Naive thymus-derived CD4-positive, alpha-beta T cell (primary cell): ENCODE data around the gene CD44. TPM values are rescaled to one million over a fixed set of nuclear protein-coding genes. Genes with fewer than 3 reads are reported as not detected.

Experiments used
- ATAC-seq: fragments of 150-1000 bp; cut with Tn5 transposase; 2 replicates; pipeline ENCODE4 v1.10.0; 2021; ENCODE audit warnings: mild to moderate bottlenecking, moderate library complexity
- CTCF ChIA-PET: fragments of 350-600 bp; sonication (Branson Sonifier 250); formaldehyde crosslinking; loops from one replicate; lab custom pipeline; 2021; ENCODE audit warnings: antibody characterized with exemption; lab: Charles Lee
- POLR2A ChIA-PET: fragments of 350-600 bp; sonication (Branson Sonifier 250); formaldehyde crosslinking; loops from one replicate; lab custom pipeline; 2021; ENCODE audit warnings: antibody characterized with exemption, inconsistent platforms; lab: Charles Lee
- DNase-seq, 9 donors: peaks; one replicate each; pipeline versions ENCODE4 v3.0.0 to v3.0.0-alpha.2; 2020 to 2022; ENCODE audit warnings: mixed read lengths in 1 of 9
- H3K27ac ChIP-seq: one replicate; pipeline ENCODE4 v1.7.0; 2013; ENCODE audit warnings: mild to moderate bottlenecking, low read depth, low read length, moderate library complexity
- H3K27me3 ChIP-seq, 2 donors: one replicate each; pipeline ENCODE4 v1.7.0; 2013; ENCODE audit warnings: low read length in 2 of 2, mild to moderate bottlenecking in 2 of 2, moderate library complexity in 2 of 2; ENCODE audit not compliant: control insufficient read depth in 2 of 2, insufficient read depth in 2 of 2
- H3K36me3 ChIP-seq, 3 experiments: 1 replicate in 2 of 3; 2 replicates in 1 of 3; pipeline ENCODE4 v1.7.0; 2013; ENCODE audit warnings: low read length in 3 of 3, mild to moderate bottlenecking in 3 of 3, moderate library complexity in 1 of 3; ENCODE audit not compliant: insufficient read depth in 3 of 3, control insufficient read depth in 2 of 3
- H3K4me1 ChIP-seq, 2 donors: one replicate each; pipeline ENCODE4 v1.7.0; 2013; ENCODE audit warnings: low read length in 2 of 2, mild to moderate bottlenecking in 2 of 2, moderate library complexity in 1 of 2; ENCODE audit not compliant: control insufficient read depth in 2 of 2, insufficient read depth in 2 of 2
- H3K4me3 ChIP-seq: 2 replicates; pipeline ENCODE4 v1.7.0; 2013; ENCODE audit warnings: mild to moderate bottlenecking, low read length
- H3K9me3 ChIP-seq, 3 experiments: 1 replicate in 2 of 3; 2 replicates in 1 of 3; pipeline ENCODE4 v1.7.0; 2013; ENCODE audit warnings: low read length in 3 of 3; ENCODE audit not compliant: control insufficient read depth in 2 of 3
- H3K27ac Mint-ChIP-seq, 9 donors: one replicate each; pipeline ENCODE4 v1.8.0; 2020 to 2022; ENCODE audit warnings: mixed read lengths in 9 of 9, mild to moderate bottlenecking in 8 of 9, moderate library complexity in 5 of 9, inconsistent platforms in 2 of 9
- H3K27me3 Mint-ChIP-seq, 5 donors: one replicate each; pipeline ENCODE4 v1.8.0; 2021 to 2022; ENCODE audit warnings: mixed read lengths in 5 of 5, mild to moderate bottlenecking in 1 of 5
- H3K36me3 Mint-ChIP-seq, 5 donors: one replicate each; pipeline ENCODE4 v1.8.0; 2020 to 2022; ENCODE audit warnings: mixed read lengths in 5 of 5, mild to moderate bottlenecking in 3 of 5, inconsistent platforms in 1 of 5
- H3K4me1 Mint-ChIP-seq, 7 donors: one replicate each; pipeline ENCODE4 v1.8.0; 2020 to 2022; ENCODE audit warnings: mixed read lengths in 7 of 7, mild to moderate bottlenecking in 3 of 7, inconsistent platforms in 1 of 7
- H3K4me3 Mint-ChIP-seq, 10 donors: one replicate each; pipeline ENCODE4 v1.8.0; 2020 to 2022; ENCODE audit warnings: mild to moderate bottlenecking in 10 of 10, mixed read lengths in 10 of 10, moderate library complexity in 6 of 10, inconsistent platforms in 2 of 10
- H3K9me3 Mint-ChIP-seq, 11 donors: one replicate each; pipeline ENCODE4 v1.8.0; 2020 to 2022; ENCODE audit warnings: mixed read lengths in 11 of 11, mild to moderate bottlenecking in 4 of 11, inconsistent platforms in 1 of 11, moderate library complexity in 1 of 11
- intact Hi-C, 2 donors: fragments of 100-400 bp; cut with micrococcal nuclease; formaldehyde crosslinking; loops; one replicate each; pipeline ENCODE4 v1.15.1; 2023
- polyA plus RNA-seq, 2 donors: library from polyadenylated mRNA; unstranded; fragments of 300-500 nt; fragmentation: Illumina TruSeq; gene quantifications; one replicate each; pipeline ENCODE4 v1.2.3, GENCODE V29; 2021
- total RNA-seq, 6 experiments: library from RNA in 5 of 6; stranded (reverse) in 5 of 6; gene quantifications; 1 replicate in 5 of 6; 2 replicates in 1 of 6; pipeline ENCODE4 v1.2.3 and lab custom pipeline; 2021 to 2026

Gene CD44
- total and polyA plus RNA-seq, 7 experiments from 2014 or later, result 332 to 1,223 (median 755) TPM

DNA sequence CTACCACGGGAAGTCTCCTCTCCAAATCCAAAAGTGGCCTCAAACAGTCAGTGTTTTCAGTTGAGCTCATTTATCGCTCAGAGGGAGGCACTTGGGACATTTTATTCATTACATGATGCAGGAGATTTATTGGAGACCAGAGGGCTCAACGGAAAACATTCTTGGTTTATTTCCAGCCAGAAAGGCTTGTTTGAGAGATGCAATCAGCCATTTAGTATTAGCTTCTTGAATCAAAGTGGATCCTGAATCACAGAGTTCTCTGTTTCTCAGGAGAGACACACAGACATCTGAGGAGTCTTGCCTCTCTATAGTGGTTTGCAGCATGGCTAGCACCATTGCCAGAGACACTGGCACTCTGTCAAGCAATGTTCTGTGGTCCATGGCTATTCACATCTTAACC lies 31.5 kb downstream of the CD44 start:
- H3K4me3 Mint-ChIP-seq, result peak overlapping the region in 9 of 10 donors; percentile 22 to 94 (median 71)
- Histone ChIP-seq H3K4me3 (peak overlapping the region; percentile 9), H3K9me3 (no peaks in the 10 kb centered on the region), H3K36me3 (no peaks in the 10 kb centered on the region), H3K4me1 (peaks cover 96% of the 10 kb centered on the region in 2 donors), H3K27ac (peak overlapping the region; percentile 94), H3K27me3 (no peaks in the 10 kb centered on the region)
- no peak for ATAC-seq
- H3K27me3 Mint-ChIP-seq, result no peaks in the 10 kb centered on the region
- H3K4me1 Mint-ChIP-seq, result peaks cover 66 to 100% (median 100%) of the 10 kb centered on the region in 7 donors
- no peak for DNase-seq
- peaks cover 0 to 71% (median 50%) of the 10 kb centered on the region in 5 donors for H3K36me3 Mint-ChIP-seq
- intact Hi-C loops, result no loop called here
- ChIA-PET CTCF (interaction anchor here (1.2 kb wide), 1 partner anchor 130 kb away, joined by 3 read pairs; no protein-coding TSS in a partner anchor), POLR2A (interaction anchor here (0.7 to 21.8 kb wide), 8 partner anchors 9 to 141 kb away, joined by 3 to 354 read pairs (median 6); partner anchors contain the start of gene CD44)
- peak overlapping the region in 8 of 9 donors; percentile 89 to 100 (median 100) for H3K27ac Mint-ChIP-seq
- H3K9me3 Mint-ChIP-seq, result peaks cover 0 to 6% (median 0%) of the 10 kb centered on the region in 11 donors

DNA sequence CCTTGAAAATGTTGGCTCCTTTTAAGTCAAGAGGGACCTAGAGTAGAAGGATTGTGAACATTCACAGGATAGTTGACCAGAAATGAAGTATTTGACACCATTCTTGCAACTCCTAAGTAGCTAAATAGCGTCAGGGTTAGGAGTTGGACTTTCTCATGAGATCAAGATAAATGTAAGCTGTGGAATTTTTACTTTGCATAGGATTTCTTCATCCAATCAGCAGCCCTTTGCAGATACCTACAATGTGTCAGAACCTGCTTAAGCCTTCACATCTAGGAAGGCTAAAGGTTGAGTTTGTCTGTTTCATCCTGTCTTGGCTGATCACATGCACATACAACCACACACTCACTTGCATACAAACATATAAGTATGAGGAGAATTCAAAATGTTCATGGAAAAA lies 32.3 kb downstream of the CD44 start:
- peaks cover 0 to 71% (median 50%) of the 10 kb centered on the region in 5 donors for H3K36me3 Mint-ChIP-seq
- CTCF ChIA-PET, result no interaction called here
- POLR2A ChIA-PET, result interaction anchor here (0.6 to 21.8 kb wide), 8 partner anchors 8 to 142 kb away, joined by 3 to 354 read pairs (median 6); partner anchors contain the start of gene CD44
- no peaks in the 10 kb centered on the region for H3K27me3 Mint-ChIP-seq
- H3K4me3 ChIP-seq, result peak overlapping the region; percentile 9
- H3K4me1 ChIP-seq, result peaks cover 95 to 96% of the 10 kb centered on the region in 2 donors
- peak overlapping the region; percentile 94 for H3K27ac ChIP-seq
- intact Hi-C loops, result no loop called here
- H3K27me3 ChIP-seq, result no peaks in the 10 kb centered on the region
- H3K9me3 ChIP-seq, result no peaks in the 10 kb centered on the region
- no peaks in the 10 kb centered on the region for H3K36me3 ChIP-seq
- ATAC-seq, result no peak
- H3K4me3 Mint-ChIP-seq, result peak overlapping the region; percentile 16 to 94 (median 66)
- peaks cover 0 to 6% (median 0%) of the 10 kb centered on the region in 11 donors for H3K9me3 Mint-ChIP-seq
- peaks cover 66 to 96% (median 95%) of the 10 kb centered on the region in 7 donors for H3K4me1 Mint-ChIP-seq
- H3K27ac Mint-ChIP-seq, result peak overlapping the region; percentile 39 to 100 (median 100)
- DNase-seq, result no peak

DNA sequence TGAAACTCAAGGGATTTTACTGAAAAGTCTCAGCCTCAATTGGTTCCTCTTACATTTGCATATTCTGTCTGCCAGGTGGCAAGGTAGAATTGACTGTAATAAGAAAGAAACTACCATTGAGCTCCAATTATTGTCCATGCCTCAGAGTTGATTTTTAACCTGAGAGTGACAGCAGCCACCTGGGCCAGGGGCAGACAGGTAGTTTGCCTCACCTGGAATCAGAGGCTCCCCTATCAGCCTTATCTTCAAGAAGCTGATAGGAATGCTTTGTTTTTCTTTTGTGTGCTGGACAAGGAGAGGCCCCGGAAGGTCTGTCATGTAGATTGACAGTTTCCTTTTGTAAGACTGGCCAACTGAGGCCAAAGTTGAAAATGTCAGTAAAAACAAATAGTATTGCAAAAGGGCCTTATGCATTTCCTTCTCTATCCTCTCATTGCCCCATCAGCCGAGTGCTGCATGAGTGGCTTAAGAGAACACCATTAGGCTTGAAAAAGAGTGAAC lies 34.1 kb downstream of the CD44 start:
- POLR2A ChIA-PET, result interaction anchor here (0.6 to 21.8 kb wide), 12 partner anchors 6 to 178 kb away, joined by 3 to 354 read pairs (median 6); partner anchors contain the start of gene CD44
- no peak for DNase-seq

DNA sequence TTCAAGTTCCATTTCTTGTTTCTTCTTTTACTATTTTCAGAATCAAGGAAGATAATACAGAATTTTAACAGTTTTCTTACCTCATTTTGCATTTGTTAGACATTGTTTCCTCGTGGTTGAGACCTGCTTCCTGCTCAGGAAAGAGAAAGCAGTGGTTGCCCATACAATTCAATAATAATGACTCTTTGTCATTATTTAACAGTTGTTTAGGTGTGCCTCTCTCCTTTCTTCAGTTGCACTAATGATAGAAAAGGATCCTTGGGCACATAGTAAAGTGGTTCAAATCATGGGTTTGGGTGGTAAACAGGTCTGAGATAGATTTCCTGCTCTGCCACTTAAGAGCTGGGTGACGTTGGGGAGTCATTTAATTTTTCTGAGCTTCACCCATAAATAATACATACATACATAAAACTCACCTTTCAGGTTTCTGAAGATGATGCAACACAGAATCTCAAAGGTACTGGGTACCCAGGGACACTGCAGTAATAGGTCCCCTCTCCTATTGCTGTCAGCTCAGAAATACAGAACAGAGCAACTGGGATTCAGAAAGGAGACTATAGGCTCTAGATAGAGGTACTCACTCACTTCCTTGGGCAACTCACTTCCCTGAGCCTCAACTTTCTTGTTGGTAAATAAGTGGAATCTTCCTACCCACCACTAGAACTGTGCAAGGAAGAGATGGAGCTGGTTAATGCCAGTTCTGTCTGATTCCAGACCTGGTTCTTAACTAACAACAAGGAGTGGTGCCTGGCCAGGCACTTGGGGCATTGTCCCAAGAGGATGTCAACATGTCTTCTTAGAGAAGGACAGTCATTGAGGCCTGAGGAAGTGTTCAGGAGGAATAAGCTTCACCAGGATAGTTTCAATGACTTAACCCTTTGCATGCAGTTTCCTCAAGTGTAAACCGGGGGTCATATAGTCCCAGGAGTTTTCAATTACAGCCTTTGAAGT lies 34.9 kb downstream of the CD44 start:
- Histone ChIP-seq H3K9me3 (no peaks in the 10 kb centered on the region), H3K27ac (peak overlapping the region; percentile 94), H3K4me1 (peaks cover 93 to 94% of the 10 kb centered on the region in 2 donors), H3K27me3 (no peaks in the 10 kb centered on the region), H3K36me3 (peaks cover 12 to 14% (median 13%) of the 10 kb centered on the region in 3 experiments), H3K4me3 (peak overlapping the region; percentile 17)
- CTCF ChIA-PET, result interaction anchor here (0.8 to 1.7 kb wide), 5 partner anchors 8 to 132 kb away, joined by 4 to 16 read pairs (median 5); no protein-coding TSS in a partner anchor
- no peaks in the 10 kb centered on the region for H3K27me3 Mint-ChIP-seq
- peaks cover 0 to 71% (median 59%) of the 10 kb centered on the region in 5 donors for H3K36me3 Mint-ChIP-seq
- peaks cover 0 to 6% (median 0%) of the 10 kb centered on the region in 11 donors for H3K9me3 Mint-ChIP-seq
- H3K4me3 Mint-ChIP-seq, result peak overlapping the region; percentile 37 to 94 (median 70)
- peak overlapping the region; percentile 89 to 100 (median 100) for H3K27ac Mint-ChIP-seq
- intact Hi-C loops, result no loop called here
- ATAC-seq (peak; percentile 10), DNase-seq (peak in 6 of 9 donors; percentile 24 to 46 (median 39))
- H3K4me1 Mint-ChIP-seq, result peaks cover 65 to 96% (median 95%) of the 10 kb centered on the region in 7 donors
- POLR2A ChIA-PET, result interaction anchor here (0.6 to 21.8 kb wide), 23 partner anchors 5 to 244 kb away, joined by 3 to 354 read pairs (median 3); partner anchors contain the start of gene CD44

More for the DNA sequence above, 34.1 kb downstream of the CD44 start:
- peaks cover 67 to 96% (median 95%) of the 10 kb centered on the region in 7 donors for H3K4me1 Mint-ChIP-seq
- ATAC-seq, result no peak
- intact Hi-C loops, result no loop called here
- H3K4me3 Mint-ChIP-seq, result peak overlapping the region; percentile 37 to 94 (median 70)
- CTCF ChIA-PET, result interaction anchor here (0.7 to 1.4 kb wide), 2 partner anchors 126 to 132 kb away, joined by 3 to 8 read pairs; no protein-coding TSS in a partner anchor
- Histone ChIP-seq H3K9me3 (no peaks in the 10 kb centered on the region), H3K27ac (peak overlapping the region; percentile 94), H3K4me3 (peak overlapping the region; percentile 17), H3K4me1 (peaks cover 93 to 94% of the 10 kb centered on the region in 2 donors), H3K36me3 (peaks cover 7 to 9% (median 8%) of the 10 kb centered on the region in 3 experiments), H3K27me3 (no peaks in the 10 kb centered on the region)
- H3K36me3 Mint-ChIP-seq, result peaks cover 0 to 71% (median 59%) of the 10 kb centered on the region in 5 donors
- H3K27me3 Mint-ChIP-seq, result no peaks in the 10 kb centered on the region
- peak overlapping the region; percentile 89 to 100 (median 100) for H3K27ac Mint-ChIP-seq
- peaks cover 0 to 6% (median 0%) of the 10 kb centered on the region in 11 donors for H3K9me3 Mint-ChIP-seq

DNA sequence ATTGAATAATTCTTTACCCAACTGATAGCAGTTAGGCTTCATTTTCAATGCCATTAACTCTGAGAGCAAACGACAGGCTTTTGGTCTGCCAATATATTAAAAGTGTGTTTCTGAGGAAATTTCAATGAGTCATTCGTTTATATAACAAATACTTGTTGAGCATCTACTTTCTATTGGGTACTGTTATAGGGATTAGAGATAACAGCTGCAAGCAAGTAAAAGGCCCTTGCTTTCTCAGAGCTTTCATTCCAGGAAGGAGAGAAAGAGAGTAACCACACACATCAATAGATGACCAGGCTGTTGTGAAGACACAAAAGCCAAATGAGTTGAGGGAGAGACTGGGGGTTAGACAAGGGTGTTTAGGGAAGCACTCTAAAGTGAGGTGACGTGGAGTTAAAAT lies 35.7 kb downstream of the CD44 start:
- Histone ChIP-seq H3K9me3 (no peaks in the 10 kb centered on the region), H3K27ac (peak overlapping the region; percentile 94), H3K4me1 (peaks cover 93 to 94% of the 10 kb centered on the region in 2 donors), H3K27me3 (no peaks in the 10 kb centered on the region), H3K36me3 (peaks cover 13 to 20% (median 17%) of the 10 kb centered on the region in 3 experiments), H3K4me3 (peak overlapping the region; percentile 17)
- no peak for ATAC-seq
- Mint-ChIP-seq H3K27ac (peak overlapping the region; percentile 89 to 100 (median 100)), H3K36me3 (peaks cover 0 to 72% (median 61%) of the 10 kb centered on the region in 5 donors), H3K4me1 (peaks cover 65 to 96% (median 95%) of the 10 kb centered on the region in 7 donors), H3K9me3 (peaks cover 0 to 6% (median 0%) of the 10 kb centered on the region in 11 donors), H3K4me3 (peak overlapping the region; percentile 37 to 94 (median 70)), H3K27me3 (no peaks in the 10 kb centered on the region)
- CTCF ChIA-PET, result interaction anchor here (0.5 to 1.7 kb wide), 6 partner anchors 9 to 131 kb away, joined by 3 to 16 read pairs (median 4); no protein-coding TSS in a partner anchor
- intact Hi-C loops, result no loop called here
- DNase-seq, result no peak
- POLR2A ChIA-PET, result interaction anchor here (0.7 to 21.8 kb wide), 20 partner anchors 5 to 245 kb away, joined by 3 to 354 read pairs (median 4); partner anchors contain the start of gene CD44
